Heart left ventricle (tissue), 16 donors: ENCODE results near the gene PRLH. TPM values are rescaled to one million over a fixed set of nuclear protein-coding genes. Genes with fewer than 3 reads are reported as not detected.

ENCODE experiments used
- ATAC-seq, 4 donors: fragments of 200-7000 bp; cut with Tn5 transposase; one replicate each; pipeline ENCODE4 v1.9.1; 2020 to 2022; ENCODE audit warnings: moderate library complexity in 4 of 4, mild to moderate bottlenecking in 3 of 4, moderate number of reproducible peaks in 1 of 4
- DNase-seq, 5 donors: peaks; one replicate each; pipeline ENCODE4 v3.0.0-alpha.2; 2020
- H3K27ac ChIP-seq, 12 donors: fragments of 200-600 bp; sonication (generic) in 4 of 12; one replicate each; pipeline versions ENCODE4 v1.5.0 to v1.8.0; 2016 to 2022; ENCODE audit warnings: mild to moderate bottlenecking in 2 of 12
- H3K27me3 ChIP-seq, 9 donors: fragments of 200-600 bp; sonication (generic) in 2 of 9; one replicate each; pipeline versions ENCODE4 v1.5.1 to v1.8.0; 2016 to 2022; ENCODE audit warnings: mild to moderate bottlenecking in 3 of 9
- H3K36me3 ChIP-seq, 9 donors: fragments of 200-600 bp; sonication (generic) in 2 of 9; one replicate each; pipeline versions ENCODE4 v1.5.0 to v1.8.0; 2018 to 2022; ENCODE audit warnings: mild to moderate bottlenecking in 2 of 9
- H3K4me1 ChIP-seq, 12 donors: fragments of 200-600 bp; sonication (generic) in 4 of 12; one replicate each; pipeline versions ENCODE4 v1.5.0 to v1.8.0; 2016 to 2022; ENCODE audit warnings: mild to moderate bottlenecking in 3 of 12
- H3K4me3 ChIP-seq, 12 donors: fragments of 200-600 bp; sonication (generic) in 4 of 12; one replicate each; pipeline versions ENCODE4 v1.5.0 to v1.8.0; 2017 to 2022; ENCODE audit warnings: mild to moderate bottlenecking in 9 of 12, moderate library complexity in 4 of 12
- H3K9me3 ChIP-seq, 12 donors: fragments of 200-600 bp; sonication (generic) in 4 of 12; one replicate each; pipeline versions ENCODE4 v1.5.0 to v1.8.0; 2016 to 2022; ENCODE audit warnings: mild to moderate bottlenecking in 1 of 12
- CTCF ChIP-seq, 12 donors: fragments of 200-600 bp; sonication (generic) in 4 of 12; IDR thresholded peaks; one replicate each; pipeline versions ENCODE4 v1.5.0 to v1.8.0; 2018 to 2022; ENCODE audit warnings: antibody characterized with exemption in 12 of 12, mild to moderate bottlenecking in 5 of 12
- POLR2A ChIP-seq, 2 donors: fragments of 450-650 bp; IDR thresholded peaks; one replicate each; pipeline ENCODE4 v1.6.1; 2017; ENCODE audit warnings: antibody characterized with exemption in 2 of 2, mild to moderate bottlenecking in 2 of 2, moderate library complexity in 2 of 2
- WGBS, 4 donors: extraction: QIAGEN DNeasy Blood & Tissue Kit in 2 of 4; methylation state at CpG; one replicate each; pipeline versions ENCODE4 v1.1.5 to v1.1.7; 2013 to 2018; 5-methylcytosine and 5-hydroxymethylcytosine counted together
- intact Hi-C, 10 donors: fragments of 100-400 bp; cut with DNase I; formaldehyde crosslinking; loops; one replicate each; pipeline versions ENCODE4 v1.11.1 to v1.14.2; 2022
- polyA plus RNA-seq, 2 donors: library from polyadenylated mRNA; stranded (reverse); fragments of 200-250 nt; gene quantifications; one replicate each; pipeline ENCODE4 v1.2.3, GENCODE V29; 2013
- total RNA-seq, 9 donors: library from RNA; depleted of rRNA in 2 of 9; stranded (reverse); fragments of >200 nt in 2 of 9; fragmentation: NEBNext Ultra II Directional in 3 of 9; extraction: Animal tissue kit (Norgen Biotek cat#: 25700) in 3 of 9; gene quantifications; one replicate each; pipeline versions ENCODE4 v1.1.0 to v1.2.4, GENCODE V29; 2016 to 2023
- donor health status: ischemic (EF 13 %, LVEDD 7.1; RV severe dilation, severe dysfunction).
- donor health status: healthy with polysubstance abuse.
- donor health status: DM: no; HTN: yes; CAD: no.
- donor health status: DM: no; HTN: no; CAD: no.
- donor health status: ischemic (EF 25% LVEDD 6.9; RV normal size, moderate dysfunction).
- donor health status: ischemic (EF 25% LVEDD 5.7; RV mildly dilated, moderate dysfunction).
- donor health status: healthy.
- donor health status: DM: yes; HTN: yes; CAD: no.
- donor health status: ischemic (EF 35%, LVEDD 5.7; RV mildly dilated, moderate dysfunction).
- donor health status: nonischemic (EF 11% LVEDD 7.7; RV severe dilation, severe dysfunction).
- donor health status: DM: yes; HTN: yes; CAD: no.
- donor health status: PGD.
- donor health status: ischemic (EF 29% LVEDD 5.4; RV normal size, mild dysfunction).
- donor health status: nonischemic (EF 23%, LVEDD 6.1; RV moderate dilation, normal function).

Gene PRLH
- total and polyA plus RNA-seq, 11 donors, result not detected

GRCh38 chr2:237614151-237614720 lies 47.9 kb downstream of the PRLH start:
- no peaks in the 10 kb centered on the region for H3K36me3 ChIP-seq
- H3K9me3 ChIP-seq, result no peaks in the 10 kb centered on the region
- no peak for TF ChIP-seq POLR2A (IDR thresholded peaks at IDR 0.05)
- TF ChIP-seq CTCF (IDR thresholded peaks at IDR 0.05), result no peak
- no peaks in the 10 kb centered on the region for H3K27me3 ChIP-seq
- DNase-seq (no peak), ATAC-seq (no peak)
- 76 to 87% (median 83%) methylated on average over 9 of the region's 9 CpGs for WGBS, 4 donors
- peaks cover 5 to 52% (median 38%) of the 10 kb centered on the region in 12 donors for H3K4me1 ChIP-seq
- intact Hi-C loops, result no loop called here
- H3K27ac ChIP-seq, result peak overlapping the region in 5 of 12 donors; percentile 18 to 92 (median 82)
- no peak overlapping the region for H3K4me3 ChIP-seq

- ATAC-seq, result peak in 3 of 4 donors; percentile 8 to 12 (median 8)
- Histone ChIP-seq H3K27me3 (no peaks in the 10 kb centered on the region), H3K4me1 (peaks cover 5 to 52% (median 38%) of the 10 kb centered on the region in 12 donors), H3K27ac (peak overlapping the region; percentile 39 to 92 (median 85)), H3K36me3 (no peaks in the 10 kb centered on the region), H3K9me3 (no peaks in the 10 kb centered on the region), H3K4me3 (no peak overlapping the region)
- TF ChIP-seq CTCF (IDR thresholded peaks at IDR 0.05) (no peak), POLR2A (IDR thresholded peaks at IDR 0.05) (no peak)
- intact Hi-C loops, result loop anchor here in 1 of 10 donors (2.0 kb wide), 1 partner anchor 15 kb away; no protein-coding TSS in a partner anchor
- WGBS, 4 donors, result 43 to 61% (median 53%) methylated on average over 4 of the region's 4 CpGs
- no peak for DNase-seq
These were observed 49.4 kb downstream of the PRLH start for GRCh38 chr2:237615631-237616249.

- H3K4me1 ChIP-seq, result peaks cover 5 to 52% (median 38%) of the 10 kb centered on the region in 12 donors
- ATAC-seq (peak; percentile 7 to 40 (median 30)), DNase-seq (no peak)
- WGBS, 4 donors, result 29 to 36% (median 35%) methylated on average over 3 of the region's 3 CpGs
- TF ChIP-seq CTCF (IDR thresholded peaks at IDR 0.05) (no peak), POLR2A (IDR thresholded peaks at IDR 0.05) (no peak)
- H3K27ac ChIP-seq, result peak overlapping the region; percentile 39 to 92 (median 85)
- no peaks in the 10 kb centered on the region for H3K27me3 ChIP-seq
- H3K36me3 ChIP-seq, result no peaks in the 10 kb centered on the region
- no peaks in the 10 kb centered on the region for H3K9me3 ChIP-seq
- intact Hi-C loops, result loop anchor here in 1 of 10 donors (2.0 kb wide), 1 partner anchor 16 kb away; no protein-coding TSS in a partner anchor
- H3K4me3 ChIP-seq, result peak overlapping the region in 1 of 12 donors; percentile 10
These were observed 50.0 kb downstream of the PRLH start for GRCh38 chr2:237616373-237616733.

Other genes with a start within 250 kb of the PRLH start
- 100 to 1,000 TPM in 3 of 9 donors, 10 to 100 TPM in 6; 41.3 to 290 (median 87.3) TPM for gene COL6A3, start 152.4 kb upstream of the PRLH start, total RNA-seq
- 100 to 1,000 TPM in 1 of 2 donors, 10 to 100 TPM in 1; 17.4 to 115 TPM for gene COL6A3, start 152.4 kb upstream of the PRLH start, polyA plus RNA-seq
- gene MLPH, start 79.3 kb upstream of the PRLH start, total RNA-seq, result 10 to 100 TPM; 20.4 to 50.3 (median 30.7) TPM
- gene MLPH, start 79.3 kb upstream of the PRLH start, polyA plus RNA-seq, result 10 to 100 TPM; 18.3 to 60.3 TPM
- 1 to 10 TPM; 1.1 to 7.3 (median 3.6) TPM for gene RAB17, start 24.2 kb downstream of the PRLH start, total RNA-seq
- gene RAB17, start 24.2 kb downstream of the PRLH start, polyA plus RNA-seq, result 1 to 10 TPM; 5.6 TPM
- 100 to 1,000 TPM in 8 of 9 donors, 10 to 100 TPM in 1; 78.7 to 151 (median 111) TPM for gene LRRFIP1, start 61.0 kb downstream of the PRLH start, total RNA-seq
- gene LRRFIP1, start 61.0 kb downstream of the PRLH start, polyA plus RNA-seq, result 100 to 1,000 TPM in 1 of 2 donors, 10 to 100 TPM in 1; 87.6 to 128 TPM
- under 1 TPM; 0.16 to 0.94 (median 0.44) TPM for gene RBM44, start 232.2 kb downstream of the PRLH start, total RNA-seq
- under 1 TPM; 0.17 to 0.38 TPM for gene RBM44, start 232.2 kb downstream of the PRLH start, polyA plus RNA-seq